HEK293 (cell line): Measurements from ENCODE around the gene CMTM4.

Source experiments
- CTCF ChIA-PET: fragments of 350-600 bp; formaldehyde crosslinking; extraction: SDS; loops from one replicate; lab custom pipeline; 2021; ENCODE audit warnings: antibody characterized with exemption; lab: Yijun Ruan, JAX
- POLR2A ChIA-PET: fragments of 300-600 bp; formaldehyde crosslinking; extraction: SDS; loops from one replicate; lab custom pipeline; 2020; ENCODE audit warnings: antibody characterized with exemption, inconsistent platforms; lab: Yijun Ruan, JAX
- H3K27ac ChIP-seq: fragments of 200-500 bp; sonication (Bioruptor generic); 2 replicates; pipeline ENCODE4 v1.5.1; 2014; ENCODE audit warnings: low read depth, low read length, control low read depth, inconsistent platforms; ENCODE audit errors: extremely low read depth
- H3K36me3 ChIP-seq, 2 experiments: fragments of 200-500 bp in 1 of 2; sonication (Bioruptor generic) in 1 of 2; 1 replicate in 1 of 2; 2 replicates in 1 of 2; pipeline ENCODE4 v1.5.1; 2014 to 2017; ENCODE audit warnings: inconsistent platforms in 2 of 2, low read length in 2 of 2; ENCODE audit not compliant: control insufficient read depth in 2 of 2, insufficient read depth in 1 of 2
- H3K4me1 ChIP-seq: fragments of 200-500 bp; sonication (Bioruptor generic); 2 replicates; pipeline ENCODE4 v1.5.1; 2014; ENCODE audit warnings: mild to moderate bottlenecking, low read length, inconsistent platforms; ENCODE audit not compliant: control insufficient read depth, insufficient read depth
- H3K4me3 ChIP-seq: 2 replicates; pipeline ENCODE4 v1.5.1; 2011; ENCODE audit warnings: low read depth, mild to moderate bottlenecking, control low read depth, low read length, moderate library complexity
- H3K9me3 ChIP-seq: fragments of 200-500 bp; sonication (Bioruptor generic); 2 replicates; pipeline ENCODE4 v1.5.1; 2014; ENCODE audit warnings: low read depth, low read length, inconsistent platforms; ENCODE audit not compliant: control insufficient read depth, insufficient read depth
- BCL11B ChIP-seq: fragments of 450-650 bp; formaldehyde crosslinking; IDR thresholded peaks from 2 replicates; pipeline ENCODE4 v1.5.1; 2016; ENCODE audit warnings: low read depth, missing biosample characterization, missing genetic modification characterization
- HOXA7 ChIP-seq: sonication (generic); formaldehyde crosslinking; IDR thresholded peaks from 2 replicates; pipeline ENCODE4 v1.8.1; 2022; ENCODE audit warnings: missing genetic modification reagents, borderline replicate concordance
- HOXC10 ChIP-seq: sonication (generic); formaldehyde crosslinking; IDR thresholded peaks from 2 replicates; pipeline ENCODE4 v1.8.1; 2023; ENCODE audit warnings: mild to moderate bottlenecking, missing genetic modification reagents
- OSR2 ChIP-seq: fragments of 450-650 bp; formaldehyde crosslinking; IDR thresholded peaks from 2 replicates; pipeline ENCODE4 v1.5.1; 2016; ENCODE audit warnings: missing biosample characterization, missing genetic modification characterization
- SCRT1 ChIP-seq: fragments of 450-650 bp; formaldehyde crosslinking; IDR thresholded peaks from 2 replicates; pipeline ENCODE4 v1.5.1; 2016; ENCODE audit warnings: missing biosample characterization, missing genetic modification characterization, borderline replicate concordance
- ZBTB8A ChIP-seq: fragments of 450-650 bp; formaldehyde crosslinking; IDR thresholded peaks from 2 replicates; pipeline ENCODE4 v1.5.1; 2016; ENCODE audit warnings: missing biosample characterization, missing genetic modification characterization
- ZFP41 ChIP-seq: fragments of 450-650 bp; formaldehyde crosslinking; IDR thresholded peaks from 2 replicates; pipeline ENCODE4 v1.5.1; 2016; ENCODE audit warnings: missing biosample characterization, missing genetic modification characterization, borderline replicate concordance
- ZNF138 ChIP-seq: fragments of 450-650 bp; formaldehyde crosslinking; IDR thresholded peaks from 2 replicates; pipeline ENCODE4 v1.5.1; 2016; ENCODE audit warnings: missing biosample characterization, missing genetic modification characterization, borderline replicate concordance
- ZNF140 ChIP-seq: fragments of 450-650 bp; formaldehyde crosslinking; IDR thresholded peaks from 2 replicates; pipeline ENCODE4 v1.5.1; 2016; ENCODE audit warnings: missing biosample characterization, missing genetic modification characterization
- ZNF2 ChIP-seq: fragments of 450-650 bp; formaldehyde crosslinking; IDR thresholded peaks from 2 replicates; pipeline ENCODE4 v1.5.1; 2016; ENCODE audit warnings: missing biosample characterization, missing genetic modification characterization
- ZNF292 ChIP-seq: fragments of 450-650 bp; formaldehyde crosslinking; IDR thresholded peaks from 2 replicates; pipeline ENCODE4 v1.5.1; 2016; ENCODE audit warnings: low read depth, missing biosample characterization, missing genetic modification characterization, borderline replicate concordance
- ZNF560 ChIP-seq: fragments of 450-650 bp; formaldehyde crosslinking; IDR thresholded peaks from 2 replicates; pipeline ENCODE4 v1.5.1; 2017; ENCODE audit warnings: missing biosample characterization, missing genetic modification characterization, borderline replicate concordance
- ZNF626 ChIP-seq: fragments of 450-650 bp; sonication (Bioruptor Pico); formaldehyde crosslinking; IDR thresholded peaks from 2 replicates; pipeline ENCODE4 v1.5.1; 2018; ENCODE audit warnings: missing biosample characterization, missing genetic modification characterization, inconsistent platforms
- ZNF654 ChIP-seq: fragments of 450-650 bp; formaldehyde crosslinking; IDR thresholded peaks from 2 replicates; pipeline ENCODE4 v1.5.1; 2016; ENCODE audit warnings: low read depth, missing biosample characterization, missing genetic modification characterization
- ZNF660 ChIP-seq: fragments of 450-650 bp; IDR thresholded peaks from 2 replicates; pipeline ENCODE4 v1.5.1; 2018; ENCODE audit warnings: missing biosample characterization, mild to moderate bottlenecking, missing genetic modification characterization
- ZNF664 ChIP-seq: fragments of 450-650 bp; formaldehyde crosslinking; IDR thresholded peaks from 2 replicates; pipeline ENCODE4 v1.5.1; 2016; ENCODE audit warnings: missing biosample characterization, missing genetic modification characterization
- ZNF843 ChIP-seq: fragments of 450-650 bp; formaldehyde crosslinking; IDR thresholded peaks from 2 replicates; pipeline ENCODE4 v1.5.1; 2016; ENCODE audit warnings: missing biosample characterization, missing genetic modification characterization
- TF ChIP-seq, protein P1 (sequence below): fragments of 450-650 bp; formaldehyde crosslinking; IDR thresholded peaks from 2 replicates; pipeline ENCODE4 v1.5.1; 2017; ENCODE audit warnings: missing biosample characterization, missing genetic modification characterization
- TF ChIP-seq, protein P2 (sequence below): fragments of 450-650 bp; formaldehyde crosslinking; IDR thresholded peaks from 2 replicates; pipeline ENCODE4 v1.5.1; 2016; ENCODE audit warnings: missing biosample characterization, missing genetic modification characterization
- TF ChIP-seq, protein P3 (sequence below): fragments of 450-650 bp; formaldehyde crosslinking; IDR thresholded peaks from 2 replicates; pipeline ENCODE4 v1.5.1; 2016; ENCODE audit warnings: missing biosample characterization, missing genetic modification characterization
- TF ChIP-seq, protein P4 (sequence below): fragments of 450-650 bp; formaldehyde crosslinking; IDR thresholded peaks from 2 replicates; pipeline ENCODE4 v1.5.1; 2017; ENCODE audit warnings: missing biosample characterization, missing genetic modification characterization

The CMTM4 gene

DNA sequence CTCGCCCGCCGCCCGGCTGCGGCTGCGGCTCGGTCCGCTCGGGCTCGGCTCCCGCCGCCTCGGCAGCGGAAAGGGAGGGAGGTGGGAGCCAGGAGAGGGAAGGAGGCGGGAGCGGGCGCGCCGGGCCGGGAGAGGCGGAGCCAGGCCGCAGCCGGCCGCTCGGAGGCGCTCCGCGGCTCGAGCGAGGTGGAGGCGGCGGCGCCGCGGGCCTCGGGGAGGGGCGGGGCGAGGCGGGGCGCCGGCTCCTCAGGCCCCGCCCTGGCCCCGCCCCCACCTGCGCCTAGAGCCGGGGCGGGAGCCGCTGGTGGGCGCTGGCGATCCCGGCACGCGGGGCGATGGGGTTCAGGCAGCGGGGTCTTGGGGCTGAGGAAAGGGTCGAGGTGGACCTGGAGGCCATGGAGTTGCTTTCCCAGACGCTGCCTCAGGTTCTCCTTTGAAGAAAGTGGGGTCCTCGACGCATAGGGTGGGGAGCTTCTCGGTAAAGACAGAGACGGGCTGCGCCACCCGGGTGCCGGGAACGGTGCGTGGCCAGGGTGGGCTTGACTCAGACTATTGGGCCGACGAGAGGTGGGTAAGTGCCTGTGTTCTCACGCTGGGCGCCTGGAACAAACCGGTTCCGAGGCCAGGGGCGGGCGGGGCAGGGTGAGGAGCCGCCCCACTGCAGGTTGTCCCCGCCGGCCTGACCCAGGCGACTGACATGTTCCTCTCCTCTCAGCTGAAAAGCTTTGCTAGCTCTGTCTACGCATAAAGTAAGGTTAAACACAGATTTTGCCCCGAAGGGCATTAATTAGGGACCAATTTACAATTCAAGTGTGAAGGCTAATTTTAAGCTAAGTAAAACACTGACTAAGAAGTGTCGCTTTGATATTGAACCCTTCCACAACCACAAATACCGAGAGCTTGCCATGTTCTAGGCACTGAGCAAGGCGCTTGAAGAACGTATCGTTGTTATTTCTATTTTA lies at the start of gene CMTM4 (continued):
- TF ChIP-seq ZBTB8A (tag by site-specific recombination) = peak; percentile 81

DNA sequence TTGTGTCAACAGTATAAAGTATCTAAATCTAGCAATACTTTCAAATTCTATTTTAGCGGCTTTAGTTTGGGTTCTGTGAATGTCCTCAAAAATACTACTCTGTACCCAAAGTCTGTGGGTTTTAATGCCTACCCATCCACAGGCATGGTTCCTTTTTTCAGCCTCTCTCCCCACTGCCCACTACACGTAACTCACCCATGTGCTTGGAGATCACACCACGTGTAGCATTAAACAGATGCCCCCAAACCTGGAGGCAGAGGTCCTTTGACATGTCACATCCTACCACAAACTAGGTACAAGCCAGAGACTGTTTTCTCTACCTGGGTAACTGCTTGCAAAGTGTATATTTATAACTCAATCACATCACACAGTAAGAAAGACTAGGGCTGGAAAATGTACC lies 49.5 kb upstream of the CMTM4 start:
- CTCF ChIA-PET = interaction anchor here (0.7 kb wide), 1 partner anchor 18 kb away, joined by 6 read pairs; no protein-coding TSS in a partner anchor
- Histone ChIP-seq H3K4me1 (peaks cover 19% of the 10 kb centered on the region), H3K36me3 (peaks cover 58 to 89% of the 10 kb centered on the region in 2 experiments), H3K4me3 (no peak overlapping the region), H3K9me3 (no peaks in the 10 kb centered on the region), H3K27ac (no peak overlapping the region)
- POLR2A ChIA-PET = no interaction called here
- TF ChIP-seq, protein P1, sequence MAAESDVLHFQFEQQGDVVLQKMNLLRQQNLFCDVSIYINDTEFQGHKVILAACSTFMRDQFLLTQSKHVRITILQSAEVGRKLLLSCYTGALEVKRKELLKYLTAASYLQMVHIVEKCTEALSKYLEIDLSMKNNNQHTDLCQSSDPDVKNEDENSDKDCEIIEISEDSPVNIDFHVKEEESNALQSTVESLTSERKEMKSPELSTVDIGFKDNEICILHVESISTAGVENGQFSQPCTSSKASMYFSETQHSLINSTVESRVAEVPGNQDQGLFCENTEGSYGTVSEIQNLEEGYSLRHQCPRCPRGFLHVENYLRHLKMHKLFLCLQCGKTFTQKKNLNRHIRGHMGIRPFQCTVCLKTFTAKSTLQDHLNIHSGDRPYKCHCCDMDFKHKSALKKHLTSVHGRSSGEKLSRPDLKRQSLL = no peak
- TF ChIP-seq HOXC10 (CRISPR knock-in tag) = no peak
- TF ChIP-seq ZNF843 (tag by site-specific recombination) = no peak
- TF ChIP-seq SCRT1 (tag by site-specific recombination) = no peak
- no peak for TF ChIP-seq ZNF654
- no peak for TF ChIP-seq ZNF138 (tag by site-specific recombination)
- TF ChIP-seq, protein P2, sequence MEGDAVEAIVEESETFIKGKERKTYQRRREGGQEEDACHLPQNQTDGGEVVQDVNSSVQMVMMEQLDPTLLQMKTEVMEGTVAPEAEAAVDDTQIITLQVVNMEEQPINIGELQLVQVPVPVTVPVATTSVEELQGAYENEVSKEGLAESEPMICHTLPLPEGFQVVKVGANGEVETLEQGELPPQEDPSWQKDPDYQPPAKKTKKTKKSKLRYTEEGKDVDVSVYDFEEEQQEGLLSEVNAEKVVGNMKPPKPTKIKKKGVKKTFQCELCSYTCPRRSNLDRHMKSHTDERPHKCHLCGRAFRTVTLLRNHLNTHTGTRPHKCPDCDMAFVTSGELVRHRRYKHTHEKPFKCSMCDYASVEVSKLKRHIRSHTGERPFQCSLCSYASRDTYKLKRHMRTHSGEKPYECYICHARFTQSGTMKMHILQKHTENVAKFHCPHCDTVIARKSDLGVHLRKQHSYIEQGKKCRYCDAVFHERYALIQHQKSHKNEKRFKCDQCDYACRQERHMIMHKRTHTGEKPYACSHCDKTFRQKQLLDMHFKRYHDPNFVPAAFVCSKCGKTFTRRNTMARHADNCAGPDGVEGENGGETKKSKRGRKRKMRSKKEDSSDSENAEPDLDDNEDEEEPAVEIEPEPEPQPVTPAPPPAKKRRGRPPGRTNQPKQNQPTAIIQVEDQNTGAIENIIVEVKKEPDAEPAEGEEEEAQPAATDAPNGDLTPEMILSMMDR = no peak
- no peak for TF ChIP-seq ZNF2
- TF ChIP-seq OSR2 (tag by site-specific recombination) = no peak
- no peak for TF ChIP-seq ZNF292

DNA sequence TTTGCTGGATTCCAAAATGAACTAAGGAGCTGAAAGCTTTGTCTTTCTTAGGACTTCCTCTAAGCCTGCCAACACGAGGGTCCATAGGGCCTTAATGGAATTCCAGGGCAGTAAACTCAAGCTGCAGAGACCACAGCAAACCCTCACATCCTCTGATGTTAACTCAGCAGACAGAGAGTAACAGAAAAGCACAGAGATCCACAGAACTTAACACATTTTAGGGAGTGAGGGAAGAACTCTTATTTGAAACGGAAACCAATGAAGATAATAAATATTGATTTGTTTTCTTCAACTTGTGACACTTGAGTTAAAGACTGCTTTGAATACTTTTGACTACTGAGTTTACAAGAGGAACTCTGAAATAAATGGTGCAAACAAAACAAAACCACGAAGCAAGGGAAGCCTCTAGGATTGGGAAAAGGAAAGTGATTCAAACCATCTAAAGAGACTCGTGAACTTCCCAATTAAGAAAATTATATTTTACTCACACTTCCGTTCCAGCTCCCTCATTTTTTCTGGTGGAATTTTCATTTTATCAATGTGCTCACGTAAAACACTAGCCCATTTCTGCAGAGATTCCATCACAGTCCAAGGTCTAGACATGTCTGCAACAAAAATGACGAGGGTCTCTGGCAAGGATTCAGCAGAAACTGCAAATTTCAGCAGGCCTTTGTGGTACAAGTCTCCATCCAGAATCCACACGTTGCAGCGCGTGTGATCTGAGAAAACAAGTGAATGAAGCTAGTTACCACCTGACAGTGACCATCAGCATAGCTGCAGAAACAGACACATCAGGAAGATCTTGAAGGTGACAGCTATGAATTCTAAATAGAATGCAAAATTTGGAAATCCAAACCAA lies 45.6 kb upstream of the CMTM4 start:
- peaks cover 58 to 93% of the 10 kb centered on the region in 2 experiments for H3K36me3 ChIP-seq
- POLR2A ChIA-PET = interaction anchor here (0.6 to 1.3 kb wide), 4 partner anchors 8 to 193 kb away, joined by 3 to 9 read pairs (median 6); partner anchors contain the start of gene DYNC1LI2
- peak overlapping the region; percentile 43; the same call in 1 of the 2 replicates for H3K27ac ChIP-seq
- H3K4me3 ChIP-seq = no peak overlapping the region
- peaks cover 14% of the 10 kb centered on the region for H3K4me1 ChIP-seq
- H3K9me3 ChIP-seq = no peaks in the 10 kb centered on the region
- CTCF ChIA-PET = interaction anchor here (0.7 to 7.1 kb wide), 14 partner anchors 9 to 336 kb away, joined by 3 to 88 read pairs (median 6); partner anchors contain the start of gene DYNC1LI2
- TF ChIP-seq, protein P3, sequence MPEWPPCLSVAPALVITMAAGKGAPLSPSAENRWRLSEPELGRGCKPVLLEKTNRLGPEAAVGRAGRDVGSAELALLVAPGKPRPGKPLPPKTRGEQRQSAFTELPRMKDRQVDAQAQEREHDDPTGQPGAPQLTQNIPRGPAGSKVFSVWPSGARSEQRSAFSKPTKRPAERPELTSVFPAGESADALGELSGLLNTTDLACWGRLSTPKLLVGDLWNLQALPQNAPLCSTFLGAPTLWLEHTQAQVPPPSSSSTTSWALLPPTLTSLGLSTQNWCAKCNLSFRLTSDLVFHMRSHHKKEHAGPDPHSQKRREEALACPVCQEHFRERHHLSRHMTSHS (tag by site-specific recombination) = no peak
- 0 out of 2 replicates have a peak, but pooled peaks have one; percentile 9 for TF ChIP-seq ZNF664 (tag by site-specific recombination)
- no peak for TF ChIP-seq BCL11B (tag by site-specific recombination)
- TF ChIP-seq HOXA7 (CRISPR knock-in tag) = no peak
- TF ChIP-seq ZNF626 (tag by site-specific recombination) = no peak
- no peak for TF ChIP-seq ZFP41 (tag by site-specific recombination)
- no peak for TF ChIP-seq ZNF140 (tag by site-specific recombination)
- TF ChIP-seq ZNF560 = no peak
- TF ChIP-seq, protein P4, sequence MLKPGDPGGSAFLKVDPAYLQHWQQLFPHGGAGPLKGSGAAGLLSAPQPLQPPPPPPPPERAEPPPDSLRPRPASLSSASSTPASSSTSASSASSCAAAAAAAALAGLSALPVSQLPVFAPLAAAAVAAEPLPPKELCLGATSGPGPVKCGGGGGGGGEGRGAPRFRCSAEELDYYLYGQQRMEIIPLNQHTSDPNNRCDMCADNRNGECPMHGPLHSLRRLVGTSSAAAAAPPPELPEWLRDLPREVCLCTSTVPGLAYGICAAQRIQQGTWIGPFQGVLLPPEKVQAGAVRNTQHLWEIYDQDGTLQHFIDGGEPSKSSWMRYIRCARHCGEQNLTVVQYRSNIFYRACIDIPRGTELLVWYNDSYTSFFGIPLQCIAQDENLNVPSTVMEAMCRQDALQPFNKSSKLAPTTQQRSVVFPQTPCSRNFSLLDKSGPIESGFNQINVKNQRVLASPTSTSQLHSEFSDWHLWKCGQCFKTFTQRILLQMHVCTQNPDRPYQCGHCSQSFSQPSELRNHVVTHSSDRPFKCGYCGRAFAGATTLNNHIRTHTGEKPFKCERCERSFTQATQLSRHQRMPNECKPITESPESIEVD (tag by site-specific recombination) = no peak
- no peak for TF ChIP-seq ZNF660 (tag by site-specific recombination)
